Muscle layer of duodenum (tissue), 2 donors: ENCODE measurements around the gene CHAF1A.

Source experiments
- H3K27ac ChIP-seq: one replicate; pipeline ENCODE4 v1.7.0; 2013; ENCODE audit warnings: mild to moderate bottlenecking, low read length
- H3K27me3 ChIP-seq: one replicate; pipeline ENCODE4 v1.7.0; 2013; ENCODE audit warnings: low read depth, mild to moderate bottlenecking, control low read depth, low read length
- H3K36me3 ChIP-seq, 2 donors: one replicate each; pipeline ENCODE4 v1.7.0; 2013; ENCODE audit warnings: low read length in 2 of 2, control low read depth in 1 of 2, mild to moderate bottlenecking in 1 of 2; ENCODE audit not compliant: insufficient read depth in 2 of 2, control insufficient read depth in 1 of 2
- H3K4me1 ChIP-seq, 2 donors: one replicate each; pipeline ENCODE4 v1.7.0; 2013; ENCODE audit warnings: low read length in 2 of 2, mild to moderate bottlenecking in 2 of 2, control low read depth in 1 of 2, moderate library complexity in 1 of 2; ENCODE audit not compliant: insufficient read depth in 2 of 2, control insufficient read depth in 1 of 2
- H3K4me3 ChIP-seq, 2 donors: one replicate each; pipeline ENCODE4 v1.7.0; 2013; ENCODE audit warnings: low read length in 2 of 2, low read depth in 1 of 2, mild to moderate bottlenecking in 1 of 2
- H3K9me3 ChIP-seq, 2 donors: one replicate each; pipeline ENCODE4 v1.7.0; 2013; ENCODE audit warnings: low read length in 2 of 2, control low read depth in 1 of 2, mild to moderate bottlenecking in 1 of 2; ENCODE audit not compliant: control insufficient read depth in 1 of 2
- donor health status: healthy.

The CHAF1A gene

GRCh38 chr19:4402171-4403004, at the start of gene CHAF1A:
TSS of gene CHAF1A (plus strand) at chr19:4402640. CDS start at chr19:4402763, 123 bp downstream.
- peak within 1 kb of the TSS; percentile 81 to 85 for H3K4me3 ChIP-seq
- no peaks in the 10 kb centered on the region for H3K9me3 ChIP-seq
- no peaks in the 10 kb centered on the region for H3K27me3 ChIP-seq
- peaks cover 6 to 29% of the 10 kb centered on the region in 2 donors for H3K4me1 ChIP-seq
- peak within 1 kb of the TSS; percentile 98 for H3K27ac ChIP-seq
- no peaks in the 10 kb centered on the region for H3K36me3 ChIP-seq

- H3K27me3 ChIP-seq, result no peaks in the 10 kb centered on the region
- H3K27ac ChIP-seq, result no peak overlapping the region
- H3K4me1 ChIP-seq, result no peaks in the 10 kb centered on the region
- peaks cover 3 to 14% of the 10 kb centered on the region in 2 donors for H3K36me3 ChIP-seq
- no peak overlapping the region for H3K4me3 ChIP-seq
- no peaks in the 10 kb centered on the region for H3K9me3 ChIP-seq
Measured at GRCh38 chr19:4352701-4353121, 49.7 kb upstream of the CHAF1A start.

- no peak overlapping the region for H3K27ac ChIP-seq
- peaks cover 3 to 17% of the 10 kb centered on the region in 2 donors for H3K36me3 ChIP-seq
Measured at GRCh38 chr19:4354282-4354681, 48.2 kb upstream of the CHAF1A start.

GRCh38 chr19:4354897-4355296, 47.5 kb upstream of the CHAF1A start:
- peaks cover 2 to 21% of the 10 kb centered on the region in 2 donors for H3K36me3 ChIP-seq
- no peaks in the 10 kb centered on the region for H3K27me3 ChIP-seq
- peaks cover 0 to 3% of the 10 kb centered on the region in 2 donors for H3K4me1 ChIP-seq

More at GRCh38 chr19:4354282-4354681, 48.2 kb upstream of the CHAF1A start:
- Histone ChIP-seq H3K9me3 (no peaks in the 10 kb centered on the region), H3K4me1 (no peaks in the 10 kb centered on the region), H3K27me3 (no peaks in the 10 kb centered on the region), H3K4me3 (no peak overlapping the region)

GRCh38 chr19:4357095-4357797, 45.2 kb upstream of the CHAF1A start:
- H3K9me3 ChIP-seq, result no peaks in the 10 kb centered on the region
- no peak overlapping the region for H3K4me3 ChIP-seq
- peaks cover 12 to 39% of the 10 kb centered on the region in 2 donors for H3K36me3 ChIP-seq
- no peaks in the 10 kb centered on the region for H3K27me3 ChIP-seq
- H3K27ac ChIP-seq, result no peak overlapping the region
- H3K4me1 ChIP-seq, result peaks cover 0 to 17% of the 10 kb centered on the region in 2 donors

More at GRCh38 chr19:4354897-4355296, 47.5 kb upstream of the CHAF1A start:
- H3K9me3 ChIP-seq, result no peaks in the 10 kb centered on the region
- H3K4me3 ChIP-seq, result no peak overlapping the region
- H3K27ac ChIP-seq, result no peak overlapping the region

- Histone ChIP-seq H3K4me1 (peaks cover 0 to 17% of the 10 kb centered on the region in 2 donors), H3K4me3 (no peak overlapping the region), H3K9me3 (no peaks in the 10 kb centered on the region), H3K36me3 (peaks cover 19 to 46% of the 10 kb centered on the region in 2 donors), H3K27ac (no peak overlapping the region), H3K27me3 (no peaks in the 10 kb centered on the region)
Measured at GRCh38 chr19:4357921-4358326, 44.5 kb upstream of the CHAF1A start.

- H3K4me3 ChIP-seq, result no peak overlapping the region
- H3K27ac ChIP-seq, result no peak overlapping the region
- H3K27me3 ChIP-seq, result no peaks in the 10 kb centered on the region
- peaks cover 28 to 56% of the 10 kb centered on the region in 2 donors for H3K36me3 ChIP-seq
- H3K4me1 ChIP-seq, result peaks cover 0 to 17% of the 10 kb centered on the region in 2 donors
- no peaks in the 10 kb centered on the region for H3K9me3 ChIP-seq
Measured at GRCh38 chr19:4358709-4359626, 43.5 kb upstream of the CHAF1A start.

- Histone ChIP-seq H3K27me3 (no peaks in the 10 kb centered on the region), H3K27ac (no peak overlapping the region), H3K36me3 (peaks cover 28 to 62% of the 10 kb centered on the region in 2 donors), H3K4me1 (peaks cover 0 to 17% of the 10 kb centered on the region in 2 donors), H3K4me3 (no peak overlapping the region), H3K9me3 (no peaks in the 10 kb centered on the region)
Measured at GRCh38 chr19:4359627-4360000, 42.8 kb upstream of the CHAF1A start.

- H3K9me3 ChIP-seq, result no peaks in the 10 kb centered on the region
- H3K27me3 ChIP-seq, result no peaks in the 10 kb centered on the region
- H3K36me3 ChIP-seq, result peaks cover 28 to 66% of the 10 kb centered on the region in 2 donors
- H3K27ac ChIP-seq, result no peak overlapping the region
- H3K4me1 ChIP-seq, result peaks cover 0 to 17% of the 10 kb centered on the region in 2 donors
- no peak overlapping the region for H3K4me3 ChIP-seq
Measured at GRCh38 chr19:4360081-4360569, 42.3 kb upstream of the CHAF1A start.

GRCh38 chr19:4360641-4361151, 41.7 kb upstream of the CHAF1A start:
- Histone ChIP-seq H3K4me1 (peaks cover 0 to 17% of the 10 kb centered on the region in 2 donors), H3K27ac (no peak overlapping the region), H3K27me3 (no peaks in the 10 kb centered on the region), H3K4me3 (no peak overlapping the region), H3K36me3 (peaks cover 32 to 71% of the 10 kb centered on the region in 2 donors), H3K9me3 (no peaks in the 10 kb centered on the region)
